ENCODE measurements around the gene ASB4. TPM values are rescaled to one million over a fixed set of nuclear protein-coding genes. Genes with fewer than 3 reads are reported as not detected.
"Not testable (repeated sequence)": the region's sequence is repeated elsewhere in the genome, so short reads cannot be mapped to it uniquely, and the experiment has no call there.

ASB4 gene
- total RNA-seq, 1 donor from 2014 or later, result not detected

DNA sequence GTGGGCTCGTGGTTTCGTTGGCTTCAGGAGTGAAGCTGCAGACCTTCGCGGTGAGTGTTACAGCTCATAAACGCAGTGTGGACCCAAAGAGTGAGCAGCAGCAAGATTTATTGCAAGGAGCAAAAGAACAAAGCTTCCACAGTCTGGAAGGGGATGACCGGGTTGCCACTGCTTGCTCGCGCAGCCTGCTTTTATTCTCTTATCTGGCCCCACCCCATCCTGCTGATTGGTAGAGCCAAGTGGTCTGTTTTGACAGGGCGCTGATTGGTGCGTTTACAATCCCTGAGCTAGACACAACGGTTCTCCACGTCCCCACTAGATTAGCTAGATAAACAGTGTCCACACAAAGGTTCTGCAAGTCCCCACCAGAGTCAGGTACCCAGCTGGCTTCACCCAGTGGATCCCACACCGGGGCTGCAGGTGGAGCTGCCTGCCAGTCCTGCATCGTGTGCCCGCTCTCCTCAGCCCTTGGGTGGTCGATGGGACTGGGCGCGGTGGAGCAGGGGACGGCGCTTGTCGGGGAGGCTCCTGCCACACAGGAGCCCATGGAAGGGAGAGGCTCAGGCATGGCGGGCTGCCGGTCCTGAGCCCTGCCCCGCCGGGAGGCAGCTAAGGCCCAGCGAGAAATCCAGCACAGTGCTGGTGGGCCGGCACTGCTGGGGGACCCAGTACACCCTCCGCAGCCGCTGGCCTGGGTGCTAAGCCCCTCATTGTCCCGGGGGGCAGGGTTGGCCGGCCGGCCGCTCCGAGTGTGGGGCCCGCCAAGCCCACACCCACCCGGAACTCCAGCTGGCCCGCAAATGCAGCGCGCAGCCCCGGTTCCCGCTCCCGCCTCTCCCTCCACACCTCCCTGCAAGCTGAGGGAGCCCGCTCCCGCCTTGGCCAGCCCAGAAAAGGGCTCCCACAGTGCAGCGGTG is 66.5 kb downstream of the ASB4 start:
- DNase-seq (ENCODE audit: low read depth), result not testable (repeated sequence)

GRCh38 chr7:95553939-95554338 is 68.2 kb downstream of the ASB4 start:
- DNase-seq (ENCODE audit: low read depth), result peak; percentile 61

GRCh38 chr7:95556777-95557176 is 71.0 kb downstream of the ASB4 start:
- no peak for DNase-seq (ENCODE audit: low read depth)

DNA sequence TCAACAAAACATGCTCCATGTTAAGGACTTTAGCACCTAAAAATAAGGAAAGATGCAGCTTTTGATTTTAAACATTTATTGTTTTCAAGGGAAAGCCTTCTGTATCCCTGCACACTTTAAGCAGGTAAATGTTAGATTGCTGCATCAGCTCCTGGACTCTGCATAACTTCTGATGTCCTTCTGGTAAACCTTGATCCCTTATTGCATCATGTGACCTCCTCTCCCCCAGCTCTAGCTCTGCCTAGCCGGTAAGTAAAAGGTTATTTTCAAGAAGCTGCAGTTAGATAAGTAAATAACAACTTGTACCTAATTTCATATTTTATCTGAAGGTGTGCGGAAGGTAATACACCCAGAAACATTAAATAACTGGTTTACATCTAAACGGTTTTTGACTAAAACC is 73.1 kb downstream of the ASB4 start:
- DNase-seq (ENCODE audit: low read depth), result no peak

- no peak for DNase-seq (ENCODE audit: low read depth)
These were observed 74.9 kb downstream of the ASB4 start for GRCh38 chr7:95560674-95561073.

- no peak for DNase-seq (ENCODE audit: low read depth)
These were observed 84.0 kb downstream of the ASB4 start for GRCh38 chr7:95569720-95570119.

DNA sequence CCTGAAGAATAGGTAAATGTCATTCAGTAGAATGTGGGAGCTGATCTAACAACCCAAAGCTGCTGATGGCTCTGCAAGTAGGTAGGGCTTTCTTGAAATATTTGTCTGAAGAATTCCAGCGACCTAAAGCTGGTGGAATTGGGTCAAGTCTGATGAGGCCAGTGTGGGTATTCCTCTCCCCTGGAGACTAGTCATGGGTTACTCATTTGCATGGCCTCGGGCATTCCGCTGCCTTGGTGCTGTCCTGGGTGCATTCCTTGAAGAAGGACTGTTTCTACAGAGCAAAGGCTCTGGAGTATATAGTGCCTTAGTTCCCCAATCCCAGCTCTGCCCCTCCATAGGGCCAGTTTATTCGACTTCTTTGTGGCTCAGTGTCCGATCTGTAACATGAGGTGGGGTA is 91.4 kb downstream of the ASB4 start:
- peak; percentile 81 for DNase-seq (ENCODE audit: low read depth)

DNA sequence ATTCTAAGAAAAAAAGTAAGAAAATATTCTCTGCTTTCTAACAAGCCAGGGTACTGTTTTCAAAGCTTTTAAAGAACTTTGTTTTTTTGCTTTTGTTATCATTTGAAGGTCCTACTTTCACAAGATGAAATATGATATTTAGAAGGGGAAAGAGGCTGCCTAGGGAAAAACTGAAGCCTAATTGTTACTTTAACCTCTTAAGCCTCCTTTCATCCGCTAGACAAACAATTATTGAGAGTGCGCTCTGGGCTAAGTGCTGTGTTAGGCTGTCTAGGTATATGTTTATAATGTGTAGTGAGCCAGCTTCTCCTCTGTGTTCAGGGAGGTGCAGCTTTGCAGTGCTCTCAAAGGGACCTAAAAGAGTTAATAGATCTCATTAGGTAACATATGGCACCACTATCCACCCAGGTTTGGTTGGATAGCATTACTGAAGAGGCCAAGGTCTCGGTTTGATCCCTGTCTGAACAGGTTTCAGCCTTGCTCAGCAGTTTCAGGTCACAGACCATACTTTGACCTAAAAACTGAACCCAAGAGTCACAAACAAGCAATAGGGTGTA is 92.6 kb downstream of the ASB4 start:
- DNase-seq (ENCODE audit: low read depth), result no peak

DNA sequence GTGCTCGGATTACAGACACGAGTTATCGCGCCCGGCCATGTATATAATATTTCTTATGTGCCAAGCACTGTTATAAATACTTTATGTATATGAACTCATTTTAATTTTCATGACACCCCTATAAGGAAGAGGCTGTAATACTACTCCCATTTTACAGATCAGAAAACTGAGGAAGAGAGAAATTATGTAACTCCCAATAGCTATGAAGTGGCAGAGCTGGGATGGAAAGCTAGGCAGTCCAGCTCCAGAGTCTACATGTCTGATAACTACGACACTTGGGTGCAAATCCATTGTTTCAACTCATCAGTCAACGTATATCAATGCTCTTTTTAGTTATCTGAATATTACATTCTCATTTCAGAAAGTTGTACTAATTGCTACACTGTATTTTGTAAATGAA is 93.6 kb downstream of the ASB4 start:
- DNase-seq (ENCODE audit: low read depth), result no peak

GRCh38 chr7:95581467-95581866 is 95.7 kb downstream of the ASB4 start:
- DNase-seq (ENCODE audit: low read depth), result no peak

GRCh38 chr7:95582578-95583293 is 97.0 kb downstream of the ASB4 start:
- no peak for DNase-seq (ENCODE audit: low read depth)

- no peak for DNase-seq (ENCODE audit: low read depth)
These were observed 98.3 kb downstream of the ASB4 start for GRCh38 chr7:95583834-95584621.

- no peak for DNase-seq (ENCODE audit: low read depth)
These were observed 99.2 kb downstream of the ASB4 start for GRCh38 chr7:95584769-95585425.

GRCh38 chr7:95585426-95585789 is 99.7 kb downstream of the ASB4 start:
- DNase-seq (ENCODE audit: low read depth), result no peak

GRCh38 chr7:95586951-95587301 is 101.2 kb downstream of the ASB4 start:
- no peak for DNase-seq (ENCODE audit: low read depth)

- peak; percentile 92 for DNase-seq (ENCODE audit: low read depth)
These were observed 103.3 kb downstream of the ASB4 start for GRCh38 chr7:95589031-95589430.

DNA sequence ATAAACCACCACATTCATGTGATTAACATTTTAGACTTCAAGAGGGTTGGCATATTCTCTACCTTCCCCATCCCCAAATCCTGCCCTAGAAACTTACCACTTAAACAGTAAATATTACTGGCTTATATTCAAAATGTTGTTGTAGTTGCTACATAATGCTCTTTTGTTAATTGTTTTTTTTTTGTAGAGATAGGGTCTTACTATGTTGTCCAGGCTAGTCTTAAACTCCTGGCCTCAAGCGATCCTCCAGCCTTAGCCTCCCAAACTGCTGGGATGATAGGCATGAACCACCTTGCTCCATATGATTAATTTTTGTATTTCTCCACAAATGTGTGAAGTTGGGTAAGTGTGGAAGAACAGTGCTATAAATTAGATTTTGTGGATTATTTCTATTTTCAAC is 104.0 kb downstream of the ASB4 start:
- DNase-seq (ENCODE audit: low read depth), result no peak
